ENCODE results near the gene RUNX2.

Gene RUNX2

DNA sequence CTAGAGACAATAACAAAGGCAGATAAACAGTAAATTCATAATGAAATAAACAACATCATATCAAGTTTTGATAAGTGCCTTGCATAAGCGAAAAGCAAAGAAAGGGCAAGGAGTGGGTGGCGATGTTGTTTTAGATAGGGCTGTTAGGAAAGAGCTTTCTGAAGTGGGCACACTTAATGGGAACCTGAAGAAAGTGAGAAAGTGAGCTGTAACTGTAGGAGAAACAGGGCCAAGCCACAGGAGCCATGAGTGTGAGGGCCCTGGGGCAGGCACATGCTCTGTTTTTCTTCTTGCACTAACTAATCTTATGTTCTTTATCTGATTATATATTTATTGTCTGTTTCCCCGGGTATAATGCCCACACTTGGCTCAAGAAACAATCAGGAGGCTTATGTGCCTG lies 243.0 kb downstream of the RUNX2 start:
- Histone ChIP-seq H3K9me2 (ENCODE audit: low read depth, low read length) (no peaks in the 10 kb centered on the region), H3K9me3 (ENCODE audit: low read length) (no peaks in the 10 kb centered on the region), H4K20me1 (ENCODE audit: insufficient read depth, low read length) (no peaks in the 10 kb centered on the region), H3K27ac (ENCODE audit: low read depth, low read length, poor library complexity, severe bottlenecking) (no peak overlapping the region), H3K4me2 (ENCODE audit: low read length) (no peak overlapping the region), H2AFZ (ENCODE audit: low read length) (no peak overlapping the region), H3K4me1 (ENCODE audit: insufficient read depth, low read length, severe bottlenecking) (no peaks in the 10 kb centered on the region), H3K36me3 (ENCODE audit: insufficient read depth, low read length) (no peaks in the 10 kb centered on the region), H3K9ac (ENCODE audit: low read length) (no peak overlapping the region), H3K27me3 (ENCODE audit: insufficient read depth, low read length) (no peaks in the 10 kb centered on the region), H3K4me3 (ENCODE audit: low read depth, low read length, poor library complexity, severe bottlenecking) (no peak overlapping the region), H3F3A (ENCODE audit: insufficient read depth, low read length) (no peaks in the 10 kb centered on the region), H3K79me2 (ENCODE audit: insufficient read depth, low read length) (no peaks in the 10 kb centered on the region)
- no peak for TF ChIP-seq EZH2 (IDR thresholded peaks at IDR 0.05; ENCODE audit: borderline replicate concordance, low read length)
- TF ChIP-seq CTCF (IDR thresholded peaks at IDR 0.05; ENCODE audit: low read length), result no peak

DNA sequence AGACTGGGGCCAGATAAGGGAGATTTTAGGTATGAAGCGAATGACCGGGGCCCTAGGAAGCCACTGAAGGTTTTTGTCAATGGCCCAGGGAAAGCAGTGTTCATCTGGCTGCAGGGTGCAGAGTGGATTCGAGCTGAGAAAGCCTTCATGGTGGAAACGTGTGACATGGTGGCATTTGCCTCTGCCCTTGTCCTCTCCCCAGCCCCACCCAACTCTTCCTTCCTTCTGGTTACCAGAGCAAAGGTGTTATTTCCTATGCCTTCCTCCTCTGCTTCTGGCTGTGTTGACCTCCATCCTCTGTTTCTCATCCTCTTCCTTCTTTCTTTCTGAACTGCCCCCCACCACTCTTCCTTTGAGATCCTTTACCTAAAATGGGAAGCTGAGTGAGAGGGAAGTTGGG lies 244.7 kb downstream of the RUNX2 start:
- no peaks in the 10 kb centered on the region for H3K27me3 ChIP-seq (ENCODE audit: insufficient read depth, low read length)
- no peaks in the 10 kb centered on the region for H3K9me2 ChIP-seq (ENCODE audit: low read depth, low read length)
- no peak overlapping the region for H3K4me3 ChIP-seq (ENCODE audit: low read depth, low read length, poor library complexity, severe bottlenecking)
- H3K79me2 ChIP-seq (ENCODE audit: insufficient read depth, low read length), result no peaks in the 10 kb centered on the region
- no peaks in the 10 kb centered on the region for H3K9me3 ChIP-seq (ENCODE audit: low read length)
- no peak overlapping the region for H2AFZ ChIP-seq (ENCODE audit: low read length)
- H4K20me1 ChIP-seq (ENCODE audit: insufficient read depth, low read length), result no peaks in the 10 kb centered on the region
- no peak overlapping the region for H3K4me2 ChIP-seq (ENCODE audit: low read length)
- H3F3A ChIP-seq (ENCODE audit: insufficient read depth, low read length), result no peaks in the 10 kb centered on the region
- H3K9ac ChIP-seq (ENCODE audit: low read length), result no peak overlapping the region
- no peak for TF ChIP-seq CTCF (IDR thresholded peaks at IDR 0.05; ENCODE audit: low read length)
- no peak for TF ChIP-seq EZH2 (IDR thresholded peaks at IDR 0.05; ENCODE audit: borderline replicate concordance, low read length)
- H3K36me3 ChIP-seq (ENCODE audit: insufficient read depth, low read length), result no peaks in the 10 kb centered on the region
- H3K4me1 ChIP-seq (ENCODE audit: insufficient read depth, low read length, severe bottlenecking), result no peaks in the 10 kb centered on the region
- no peak overlapping the region for H3K27ac ChIP-seq (ENCODE audit: low read depth, low read length, poor library complexity, severe bottlenecking)

DNA sequence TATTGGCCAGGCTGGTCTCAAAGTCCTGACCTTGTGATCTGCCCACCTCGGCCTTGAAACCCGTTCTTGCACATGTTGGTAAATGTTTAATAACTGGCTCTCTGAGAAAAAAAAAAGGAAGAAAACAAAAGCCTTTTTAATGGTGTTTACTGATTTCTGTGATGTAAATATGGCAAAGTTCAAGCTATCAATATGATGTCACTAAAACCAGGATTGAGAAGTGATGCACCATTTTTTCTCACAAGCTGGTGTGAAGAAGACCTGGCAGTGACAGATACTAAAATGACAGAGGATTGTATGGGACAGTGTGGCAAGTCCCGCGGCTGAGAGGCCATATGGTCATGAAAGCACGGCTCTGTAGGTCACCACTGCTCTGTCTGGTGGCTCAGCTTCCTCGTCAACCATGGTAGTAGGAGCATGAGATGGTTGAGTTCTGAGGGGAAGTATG lies 245.9 kb downstream of the RUNX2 start:
- no peak overlapping the region for H3K9ac ChIP-seq (ENCODE audit: low read length)
- no peaks in the 10 kb centered on the region for H4K20me1 ChIP-seq (ENCODE audit: insufficient read depth, low read length)
- H3K9me3 ChIP-seq (ENCODE audit: low read length), result no peaks in the 10 kb centered on the region
- H3K27ac ChIP-seq (ENCODE audit: low read depth, low read length, poor library complexity, severe bottlenecking), result no peak overlapping the region
- H2AFZ ChIP-seq (ENCODE audit: low read length), result no peak overlapping the region
- H3K9me2 ChIP-seq (ENCODE audit: low read depth, low read length), result no peaks in the 10 kb centered on the region
- TF ChIP-seq EZH2 (IDR thresholded peaks at IDR 0.05; ENCODE audit: borderline replicate concordance, low read length) (no peak), CTCF (IDR thresholded peaks at IDR 0.05; ENCODE audit: low read length) (no peak)
- H3K27me3 ChIP-seq (ENCODE audit: insufficient read depth, low read length), result no peaks in the 10 kb centered on the region
- no peaks in the 10 kb centered on the region for H3K4me1 ChIP-seq (ENCODE audit: insufficient read depth, low read length, severe bottlenecking)
- H3F3A ChIP-seq (ENCODE audit: insufficient read depth, low read length), result no peaks in the 10 kb centered on the region
- H3K4me2 ChIP-seq (ENCODE audit: low read length), result no peak overlapping the region
- H3K36me3 ChIP-seq (ENCODE audit: insufficient read depth, low read length), result no peaks in the 10 kb centered on the region
- H3K79me2 ChIP-seq (ENCODE audit: insufficient read depth, low read length), result no peaks in the 10 kb centered on the region
- H3K4me3 ChIP-seq (ENCODE audit: low read depth, low read length, poor library complexity, severe bottlenecking), result no peak overlapping the region

All from OCI-LY1 (cell line).